Urinary bladder (tissue), 4 donors: ENCODE data around the gene ADCY5. TPM values are rescaled to one million over a fixed set of nuclear protein-coding genes. Genes with fewer than 3 reads are reported as not detected.

Experiments
- DNase-seq: peaks from one replicate; pipeline ENCODE4 v3.0.0-alpha.2; 2015; ENCODE audit errors: extremely low spot score
- H3K27ac ChIP-seq: one replicate; pipeline ENCODE4 v1.5.1; 2013; ENCODE audit warnings: low read depth, mild to moderate bottlenecking, moderate library complexity
- H3K36me3 ChIP-seq: one replicate; pipeline ENCODE4 v1.6.1; 2013; ENCODE audit warnings: mild to moderate bottlenecking, moderate library complexity; ENCODE audit not compliant: insufficient read depth
- H3K4me1 ChIP-seq: one replicate; pipeline ENCODE4 v1.6.1; 2013; ENCODE audit warnings: mild to moderate bottlenecking, moderate library complexity; ENCODE audit not compliant: insufficient read depth
- H3K4me3 ChIP-seq: one replicate; pipeline ENCODE4 v1.5.1; 2013; ENCODE audit warnings: low read depth, low read length
- WGBS: extraction: QIAGEN DNeasy Blood & Tissue Kit; methylation state at CpG from one replicate; pipeline ENCODE4 v1.1.7; 2013; 5-methylcytosine and 5-hydroxymethylcytosine counted together
- polyA plus RNA-seq: library from polyadenylated mRNA; stranded (reverse); fragments of 200-250 nt; gene quantifications from one replicate; pipeline ENCODE4 v1.2.3, GENCODE V29; 2013
- total RNA-seq: library from RNA; depleted of rRNA; stranded (reverse); fragments of >200 nt; gene quantifications from one replicate; pipeline ENCODE4 v1.2.3, GENCODE V29; 2014
- donor health status: healthy with polysubstance abuse.
- donor health status: healthy.

Gene ADCY5
- total and polyA plus RNA-seq, 2 donors: 25.1 to 53.1 TPM

DNA sequence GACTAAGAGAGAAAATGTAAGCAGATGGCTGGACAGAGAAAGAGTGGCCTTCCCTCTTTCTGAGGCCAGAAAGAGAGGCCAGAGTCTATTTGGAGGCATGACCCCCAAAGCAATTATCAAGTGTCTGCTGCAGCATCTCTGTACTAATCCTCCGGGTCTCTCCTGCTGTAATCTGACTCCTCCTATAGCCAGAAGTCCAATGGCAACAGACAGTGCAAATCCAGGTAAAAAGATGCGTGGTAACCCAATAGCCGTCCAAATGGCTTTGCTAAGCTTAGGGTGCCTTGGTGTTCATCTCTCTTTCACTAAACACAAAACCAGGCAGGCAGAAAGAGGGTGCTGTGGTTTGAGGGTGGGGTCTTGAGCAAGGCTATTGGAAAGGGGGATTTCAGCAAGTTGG, 91.6 kb downstream of the ADCY5 start:
- 69% methylated on average over 3 of the region's 3 CpGs for WGBS
- Histone ChIP-seq H3K27ac (no peak overlapping the region), H3K4me1 (no peaks in the 10 kb centered on the region)

DNA sequence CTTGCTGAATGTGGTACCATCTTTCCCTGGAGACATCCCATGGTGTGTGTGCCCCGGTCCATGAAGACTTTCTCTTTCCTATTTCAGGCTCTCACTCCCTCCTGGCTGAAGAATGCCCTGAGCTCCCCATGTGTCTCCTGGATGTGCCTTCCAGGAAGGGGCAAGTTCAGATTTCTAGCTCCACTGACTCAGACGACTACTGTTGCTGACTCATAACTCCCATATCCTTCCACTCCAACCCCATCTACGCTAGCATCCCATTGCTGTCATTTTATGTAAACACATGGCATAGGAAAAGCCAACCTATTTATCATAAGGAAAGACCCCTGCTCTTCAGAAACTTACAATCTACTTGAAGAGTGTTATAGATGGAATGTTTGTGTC, 95.0 kb downstream of the ADCY5 start:
- Histone ChIP-seq H3K4me3 (no peak overlapping the region), H3K27ac (no peak overlapping the region), H3K4me1 (no peaks in the 10 kb centered on the region), H3K36me3 (no peaks in the 10 kb centered on the region)
- DNase-seq: no peak
- WGBS: 71% methylated on average over 3 of the region's 3 CpGs

More for the DNA sequence above, 91.6 kb downstream of the ADCY5 start:
- Histone ChIP-seq H3K4me3 (no peak overlapping the region), H3K36me3 (no peaks in the 10 kb centered on the region)
- no peak for DNase-seq

DNA sequence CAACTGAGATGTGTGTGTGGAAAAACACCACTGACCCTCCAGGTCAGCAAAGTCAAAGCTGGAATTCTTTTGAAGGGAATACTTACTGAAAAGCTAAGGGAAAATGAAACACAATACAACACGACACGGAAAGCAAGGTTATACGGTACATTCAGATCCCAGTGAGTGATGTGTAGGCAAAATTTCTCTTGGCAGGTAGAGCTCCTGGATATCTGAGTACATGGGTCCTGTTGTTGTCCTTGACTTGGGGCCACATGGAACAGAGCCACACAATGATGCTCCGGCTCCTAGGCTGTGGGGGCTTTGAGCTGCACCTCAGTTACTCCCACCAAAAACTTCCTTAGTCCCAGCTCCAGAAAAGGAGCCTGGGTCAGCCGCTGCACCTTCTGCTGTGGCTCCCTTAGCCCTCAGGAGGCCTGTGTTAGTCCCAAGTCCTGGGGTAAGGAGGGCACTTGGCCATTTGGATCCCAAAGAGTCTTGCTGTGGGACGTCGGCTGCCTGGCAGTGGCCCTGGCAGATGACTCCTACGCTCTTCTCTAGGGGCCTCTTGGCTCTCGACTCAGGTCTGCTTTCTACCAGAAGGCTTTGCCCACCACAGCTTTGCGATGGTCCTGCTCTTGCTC, 95.6 kb downstream of the ADCY5 start:
- DNase-seq: no peak
- 95% methylated on average over 10 of the region's 10 CpGs for WGBS
- H3K36me3 ChIP-seq: no peaks in the 10 kb centered on the region
- no peak overlapping the region for H3K4me3 ChIP-seq
- H3K27ac ChIP-seq: no peak overlapping the region
- no peaks in the 10 kb centered on the region for H3K4me1 ChIP-seq

DNA sequence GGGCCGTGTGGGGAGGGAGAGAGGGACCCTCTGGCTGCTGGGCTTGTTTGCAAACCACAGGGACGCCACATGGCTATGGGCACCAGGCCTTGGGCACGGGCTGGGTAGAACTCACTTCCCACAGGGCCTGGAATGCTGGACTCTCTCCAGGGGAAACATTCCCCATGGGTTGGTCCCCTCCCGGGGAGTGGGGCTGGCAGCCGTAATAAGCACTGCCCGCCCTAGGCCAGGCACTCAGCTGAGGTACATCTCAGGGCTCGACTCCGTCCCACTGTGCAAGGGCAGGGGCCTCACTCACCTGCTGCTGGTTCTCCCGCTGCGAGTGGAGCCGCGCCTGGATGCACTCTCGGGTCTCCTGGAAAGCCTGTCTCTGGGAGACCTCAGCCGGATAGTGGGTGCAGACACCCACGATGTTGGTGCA, 96.7 kb downstream of the ADCY5 start:
- Histone ChIP-seq H3K27ac (no peak overlapping the region), H3K4me1 (no peaks in the 10 kb centered on the region), H3K4me3 (no peak overlapping the region), H3K36me3 (no peaks in the 10 kb centered on the region)
- 77% methylated on average over 15 of the region's 15 CpGs for WGBS
- DNase-seq: no peak

DNA sequence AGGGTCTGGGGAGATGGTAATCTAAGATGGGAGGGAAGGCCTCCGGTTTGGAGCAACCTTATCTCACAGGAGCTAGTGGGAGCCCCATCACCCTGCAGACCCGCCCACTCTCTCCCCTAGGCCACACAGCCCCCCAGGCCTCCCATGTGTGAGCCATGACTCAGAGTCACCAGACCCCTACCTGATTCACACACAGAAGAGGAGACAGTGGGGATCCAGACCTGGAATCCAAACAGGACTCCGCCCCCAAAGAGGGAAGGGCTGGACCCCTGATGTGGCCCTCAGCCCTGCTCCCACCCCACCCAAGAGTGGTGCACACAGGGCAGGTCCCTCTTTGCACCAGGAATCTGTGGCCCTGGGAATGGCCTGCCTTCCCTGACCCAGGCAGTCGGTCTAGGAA, 97.4 kb downstream of the ADCY5 start:
- no peak overlapping the region for H3K27ac ChIP-seq
- H3K4me1 ChIP-seq: no peaks in the 10 kb centered on the region
- 85% methylated on average over 4 of the region's 4 CpGs for WGBS
- H3K4me3 ChIP-seq: no peak overlapping the region
- DNase-seq: no peak
- no peaks in the 10 kb centered on the region for H3K36me3 ChIP-seq

DNA sequence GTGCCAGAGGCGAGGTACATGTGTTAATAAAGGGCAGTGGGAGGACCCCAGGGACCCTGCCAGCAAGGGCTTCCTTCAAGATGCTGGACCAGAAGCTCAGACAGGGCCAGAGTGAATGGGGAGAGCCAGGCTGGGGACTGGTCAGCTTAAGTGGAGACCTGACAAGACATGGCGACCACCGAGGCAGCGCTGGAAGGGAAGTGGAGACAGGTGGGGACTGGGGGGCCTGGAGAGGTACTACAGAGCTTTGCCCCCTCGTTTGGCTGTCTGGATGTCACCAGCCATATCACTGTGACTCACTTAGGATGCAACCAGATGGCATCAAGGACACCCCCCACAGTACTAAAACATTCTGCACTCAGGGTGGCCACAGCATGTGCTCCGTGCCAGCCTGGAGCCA, 97.9 kb downstream of the ADCY5 start:
- 89% methylated on average over 6 of the region's 6 CpGs for WGBS
- Histone ChIP-seq H3K4me3 (no peak overlapping the region), H3K36me3 (no peaks in the 10 kb centered on the region), H3K27ac (no peak overlapping the region), H3K4me1 (no peaks in the 10 kb centered on the region)
- DNase-seq: no peak

DNA sequence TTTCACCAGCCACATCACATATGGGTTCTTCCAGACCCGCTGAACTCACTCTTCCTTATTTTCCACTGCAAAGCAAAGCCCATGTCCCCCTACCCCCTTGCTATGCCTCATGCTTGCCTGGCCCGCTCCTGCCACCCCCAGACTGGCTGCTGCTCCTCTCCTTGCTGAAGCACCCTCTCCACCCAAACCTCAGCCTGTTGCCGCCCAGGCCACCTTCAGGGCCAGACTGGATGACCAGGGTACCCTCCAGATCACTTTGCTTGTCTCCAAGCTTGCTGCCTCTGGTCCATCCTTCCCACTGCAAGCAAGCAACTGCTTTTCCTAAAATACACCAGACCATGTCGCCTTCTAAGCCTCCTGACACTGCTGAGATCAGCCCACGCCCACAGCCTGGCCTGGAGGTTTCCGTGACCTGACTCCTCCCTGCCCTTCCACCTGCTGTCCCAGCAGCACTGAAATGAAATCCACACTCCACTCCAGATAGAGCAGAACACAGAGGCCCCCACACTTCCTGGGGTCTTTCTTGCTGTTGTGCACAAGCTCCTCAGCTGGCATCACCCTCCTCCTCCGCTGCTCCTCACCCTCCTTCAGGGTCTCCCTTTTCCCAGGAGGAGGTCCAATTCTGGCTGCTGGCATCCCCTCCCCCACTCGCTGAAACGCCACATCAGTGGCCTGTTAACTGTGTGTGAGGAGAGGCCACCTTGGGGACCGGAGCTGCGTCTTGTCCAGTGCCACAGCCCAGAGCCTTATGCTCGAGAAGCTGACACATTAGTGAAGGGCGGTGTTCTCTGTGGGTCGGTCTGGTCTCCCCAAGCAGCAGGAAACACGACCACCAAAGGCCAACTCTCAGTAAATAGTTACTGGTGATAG, 99.1 kb downstream of the ADCY5 start:
- Histone ChIP-seq H3K36me3 (no peaks in the 10 kb centered on the region), H3K4me1 (no peaks in the 10 kb centered on the region), H3K27ac (no peak overlapping the region), H3K4me3 (no peak overlapping the region)
- WGBS: 84% methylated on average over 15 of the region's 15 CpGs
- no peak for DNase-seq

DNA sequence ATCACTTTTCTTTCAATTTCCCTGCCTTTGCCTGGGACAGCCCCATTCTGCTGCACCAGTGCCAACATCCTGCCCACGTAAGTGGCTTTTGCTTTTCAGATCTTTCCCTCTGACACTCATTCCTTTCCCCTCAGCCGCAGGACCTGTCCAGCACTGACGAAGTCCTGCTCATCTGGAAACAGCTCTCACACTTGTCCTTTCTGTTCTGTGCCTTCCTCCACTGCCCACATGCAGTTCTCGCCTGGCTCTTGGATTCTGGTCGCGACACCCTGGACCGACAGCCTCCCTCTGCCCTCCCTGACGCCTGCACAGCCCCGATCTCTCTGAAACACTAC, 99.7 kb downstream of the ADCY5 start:
- no peaks in the 10 kb centered on the region for H3K36me3 ChIP-seq
- WGBS: 82% methylated on average over 9 of the region's 9 CpGs
- H3K4me1 ChIP-seq: no peaks in the 10 kb centered on the region
- H3K4me3 ChIP-seq: no peak overlapping the region
- DNase-seq: no peak
- no peak overlapping the region for H3K27ac ChIP-seq

DNA sequence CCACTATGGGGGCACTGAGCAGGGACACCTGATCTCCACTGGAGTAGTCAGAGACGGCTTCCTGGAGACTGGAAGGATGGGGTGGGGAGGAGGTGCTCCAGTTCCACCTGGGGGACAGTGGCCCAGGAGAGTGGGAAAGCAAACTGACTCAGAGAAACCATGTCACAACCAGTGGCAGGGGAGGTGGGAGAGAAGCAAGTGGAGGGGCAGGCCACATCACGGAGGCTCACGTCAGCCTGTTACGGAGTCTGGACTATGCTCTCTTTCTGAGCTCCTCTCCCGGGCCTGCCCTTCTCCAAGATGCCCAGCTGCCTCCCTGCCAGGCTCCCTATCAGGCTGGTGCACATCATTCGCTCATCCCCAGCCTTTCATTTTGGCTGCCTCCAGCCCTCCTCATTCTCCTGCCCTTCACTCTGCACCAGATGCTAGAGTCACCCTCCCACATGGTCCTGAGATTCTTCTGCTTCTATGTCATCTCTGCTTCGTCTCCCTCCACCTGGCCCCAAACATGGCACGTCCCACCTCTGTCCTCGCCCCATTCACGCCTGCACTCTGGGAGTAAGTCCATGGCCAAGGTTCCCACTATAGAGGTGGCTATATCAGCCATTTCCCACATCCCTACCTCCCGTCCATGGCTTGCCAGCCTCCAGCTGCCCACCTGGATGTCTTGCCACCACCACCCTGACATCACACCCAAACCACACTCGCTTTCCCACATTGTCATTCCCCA, 100.3 kb downstream of the ADCY5 start:
- H3K4me1 ChIP-seq: no peaks in the 10 kb centered on the region
- no peak overlapping the region for H3K27ac ChIP-seq
- 94% methylated on average over 12 of the region's 12 CpGs for WGBS

DNA sequence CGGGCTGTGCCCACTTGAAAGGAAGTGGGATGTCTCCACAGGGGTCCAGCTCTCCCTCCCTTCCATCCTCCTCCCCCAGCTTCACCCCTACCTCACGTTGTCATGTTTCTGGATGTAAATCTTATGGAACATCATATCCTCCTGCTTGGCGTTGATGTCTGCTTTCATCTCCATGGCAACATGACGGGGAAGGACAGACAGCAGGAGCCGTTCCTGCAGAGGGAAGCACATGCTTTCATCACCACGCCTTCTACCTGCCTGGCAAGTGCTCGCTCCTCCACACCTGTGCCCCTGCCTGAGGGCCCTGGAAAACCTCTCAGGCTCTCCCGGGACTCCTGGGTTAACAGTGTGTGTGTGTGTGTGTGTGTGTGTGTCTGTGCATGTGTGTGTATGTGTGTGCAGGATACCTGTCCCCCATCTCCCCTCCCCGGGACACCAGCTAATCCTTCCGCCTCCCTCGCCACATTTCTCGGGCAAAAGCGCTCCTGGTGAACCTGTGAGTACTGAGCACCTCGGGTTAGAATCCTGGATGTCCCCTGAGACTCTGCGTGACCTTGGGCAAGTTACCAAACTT, 101.1 kb downstream of the ADCY5 start:
- H3K4me1 ChIP-seq: no peaks in the 10 kb centered on the region
- no peak for DNase-seq
- H3K4me3 ChIP-seq: no peak overlapping the region
- H3K27ac ChIP-seq: no peak overlapping the region
- no peaks in the 10 kb centered on the region for H3K36me3 ChIP-seq
- WGBS: 87% methylated on average over 15 of the region's 15 CpGs

More for the DNA sequence above, 100.3 kb downstream of the ADCY5 start:
- DNase-seq: no peak
- Histone ChIP-seq H3K4me3 (no peak overlapping the region), H3K36me3 (no peaks in the 10 kb centered on the region)

DNA sequence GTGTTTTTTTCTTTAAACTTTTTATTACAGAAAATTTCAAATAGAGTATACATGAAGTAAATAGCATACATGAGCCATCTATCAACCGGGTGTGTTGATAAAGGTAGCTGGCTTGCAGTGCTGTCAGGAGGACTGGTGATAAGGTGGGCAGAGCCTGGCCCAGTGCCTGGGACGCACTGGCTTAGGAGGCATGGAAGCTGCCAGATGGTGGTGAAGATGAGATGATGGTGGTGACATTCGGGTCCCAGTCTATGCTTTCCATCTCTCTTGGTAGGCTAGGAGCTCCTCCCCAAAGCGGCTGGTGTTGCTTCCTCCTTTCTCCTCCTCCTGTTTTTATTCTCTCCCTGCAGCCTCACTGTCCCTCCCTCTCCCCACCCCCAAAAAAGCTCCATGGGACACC, 101.7 kb downstream of the ADCY5 start:
- H3K36me3 ChIP-seq: no peaks in the 10 kb centered on the region
- DNase-seq: no peak
- H3K4me1 ChIP-seq: no peaks in the 10 kb centered on the region
- 69% methylated on average over 4 of the region's 4 CpGs for whole genome bisulfite sequencing
- no peak overlapping the region for H3K4me3 ChIP-seq
- H3K27ac ChIP-seq: no peak overlapping the region

DNA sequence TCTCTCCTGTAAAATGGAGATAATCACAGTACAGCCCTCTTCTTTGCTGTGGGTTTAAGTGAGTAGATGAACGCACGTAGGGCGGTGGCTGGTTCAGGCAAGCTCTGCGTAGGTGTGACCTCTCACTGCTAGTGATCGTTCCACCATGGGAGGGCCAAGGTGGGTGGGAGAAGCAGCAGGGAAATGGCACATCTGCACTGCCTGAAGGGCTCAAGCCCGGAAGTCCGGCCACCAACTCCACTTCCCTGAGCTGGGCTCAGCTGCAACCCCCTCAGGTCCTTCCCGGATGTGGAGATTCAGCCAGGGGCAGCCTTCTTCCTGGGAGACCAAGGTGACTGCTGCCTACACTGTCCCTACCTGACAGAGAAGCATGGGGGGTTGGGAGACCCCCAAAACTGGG, 102.9 kb downstream of the ADCY5 start:
- Histone ChIP-seq H3K4me1 (no peaks in the 10 kb centered on the region), H3K27ac (no peak overlapping the region), H3K36me3 (no peaks in the 10 kb centered on the region), H3K4me3 (no peak overlapping the region)
- WGBS: 91% methylated on average over 8 of the region's 8 CpGs
- DNase-seq: no peak

DNA sequence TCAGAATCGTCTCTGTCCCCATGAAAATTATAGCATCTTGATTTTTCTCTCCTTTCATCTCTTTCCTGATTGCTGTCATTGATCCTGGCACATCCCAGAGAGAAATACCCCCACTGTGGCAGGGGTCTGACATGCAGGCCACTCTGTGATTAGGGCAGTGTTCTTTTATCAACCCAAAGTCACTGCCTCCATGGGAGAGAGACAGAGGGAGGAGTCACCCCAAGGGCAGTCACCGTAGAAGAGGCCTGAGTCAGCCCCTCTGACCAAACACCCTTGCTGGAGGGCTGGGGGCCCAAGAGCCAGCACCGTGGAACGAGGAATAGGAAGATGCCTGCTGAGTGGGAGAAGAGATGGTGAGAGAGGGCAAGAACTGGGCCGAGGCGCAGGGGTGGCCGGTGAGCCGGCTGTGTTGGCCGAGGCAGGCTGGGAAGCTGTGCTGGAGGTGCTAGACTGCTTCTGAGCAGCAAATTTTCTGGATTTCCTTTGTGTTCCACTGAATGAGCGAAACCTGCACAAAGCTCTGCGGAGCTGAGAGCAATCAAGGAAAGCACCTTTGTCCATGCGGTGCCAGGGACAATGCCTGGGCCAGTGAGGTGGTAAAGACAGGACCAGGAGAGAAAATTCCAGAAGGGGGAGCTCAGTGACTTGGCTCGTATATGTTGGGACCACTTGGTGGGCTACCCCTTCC, 103.8 kb downstream of the ADCY5 start:
- no peak for DNase-seq
- Histone ChIP-seq H3K4me3 (no peak overlapping the region), H3K4me1 (no peaks in the 10 kb centered on the region), H3K27ac (no peak overlapping the region), H3K36me3 (no peaks in the 10 kb centered on the region)
- 90% methylated on average over 13 of the region's 13 CpGs for WGBS
